ENCODE data around the gene MIPEP.

DNA sequence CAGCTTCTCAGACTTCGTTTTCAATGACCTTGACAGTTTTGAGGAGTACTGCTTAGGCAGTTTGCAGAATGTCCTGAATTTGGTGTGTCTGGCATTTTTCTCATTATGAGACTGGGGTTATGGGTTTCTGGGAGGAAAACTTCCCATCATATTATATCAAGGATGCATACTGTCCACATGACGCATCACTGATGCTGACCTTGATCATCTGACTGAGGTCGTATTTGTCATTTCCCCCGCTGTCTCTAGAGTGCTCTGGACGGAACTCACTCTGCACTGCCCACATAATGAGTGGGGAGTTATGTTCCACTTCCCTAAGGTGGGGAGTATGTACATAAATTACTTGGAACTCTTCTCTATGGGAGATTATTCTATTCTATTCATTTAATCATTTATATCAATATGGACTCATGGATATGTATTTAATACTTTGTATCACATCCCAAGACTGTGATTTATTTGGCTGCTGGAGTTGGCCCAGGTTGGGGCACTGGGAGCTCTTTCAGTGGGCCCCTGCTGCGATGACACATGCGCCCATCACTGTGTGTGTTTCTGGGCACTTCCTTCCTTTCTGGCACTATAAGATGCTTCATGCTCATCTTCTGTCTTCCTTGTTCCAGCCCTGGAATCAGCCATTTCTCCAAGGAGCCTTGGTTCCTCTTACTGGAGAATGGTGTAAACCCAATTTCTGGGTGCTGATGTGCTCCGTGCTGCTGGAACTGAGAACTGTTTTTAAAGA, 138.6 kb downstream of the MIPEP start:
- TF ChIP-seq, protein P1, sequence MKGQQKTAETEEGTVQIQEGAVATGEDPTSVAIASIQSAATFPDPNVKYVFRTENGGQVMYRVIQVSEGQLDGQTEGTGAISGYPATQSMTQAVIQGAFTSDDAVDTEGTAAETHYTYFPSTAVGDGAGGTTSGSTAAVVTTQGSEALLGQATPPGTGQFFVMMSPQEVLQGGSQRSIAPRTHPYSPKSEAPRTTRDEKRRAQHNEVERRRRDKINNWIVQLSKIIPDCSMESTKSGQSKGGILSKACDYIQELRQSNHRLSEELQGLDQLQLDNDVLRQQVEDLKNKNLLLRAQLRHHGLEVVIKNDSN (IDR thresholded peaks at IDR 0.05): no peak
- TF ChIP-seq EP300 (IDR thresholded peaks at IDR 0.05; ENCODE audit: borderline replicate concordance): no peak
- TF ChIP-seq TCF12 (IDR thresholded peaks at IDR 0.05; ENCODE audit: low read depth): no peak
- TF ChIP-seq, protein P2, sequence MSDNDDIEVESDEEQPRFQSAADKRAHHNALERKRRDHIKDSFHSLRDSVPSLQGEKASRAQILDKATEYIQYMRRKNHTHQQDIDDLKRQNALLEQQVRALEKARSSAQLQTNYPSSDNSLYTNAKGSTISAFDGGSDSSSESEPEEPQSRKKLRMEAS (IDR thresholded peaks at IDR 0.05): no peak
- TF ChIP-seq, protein P3, sequence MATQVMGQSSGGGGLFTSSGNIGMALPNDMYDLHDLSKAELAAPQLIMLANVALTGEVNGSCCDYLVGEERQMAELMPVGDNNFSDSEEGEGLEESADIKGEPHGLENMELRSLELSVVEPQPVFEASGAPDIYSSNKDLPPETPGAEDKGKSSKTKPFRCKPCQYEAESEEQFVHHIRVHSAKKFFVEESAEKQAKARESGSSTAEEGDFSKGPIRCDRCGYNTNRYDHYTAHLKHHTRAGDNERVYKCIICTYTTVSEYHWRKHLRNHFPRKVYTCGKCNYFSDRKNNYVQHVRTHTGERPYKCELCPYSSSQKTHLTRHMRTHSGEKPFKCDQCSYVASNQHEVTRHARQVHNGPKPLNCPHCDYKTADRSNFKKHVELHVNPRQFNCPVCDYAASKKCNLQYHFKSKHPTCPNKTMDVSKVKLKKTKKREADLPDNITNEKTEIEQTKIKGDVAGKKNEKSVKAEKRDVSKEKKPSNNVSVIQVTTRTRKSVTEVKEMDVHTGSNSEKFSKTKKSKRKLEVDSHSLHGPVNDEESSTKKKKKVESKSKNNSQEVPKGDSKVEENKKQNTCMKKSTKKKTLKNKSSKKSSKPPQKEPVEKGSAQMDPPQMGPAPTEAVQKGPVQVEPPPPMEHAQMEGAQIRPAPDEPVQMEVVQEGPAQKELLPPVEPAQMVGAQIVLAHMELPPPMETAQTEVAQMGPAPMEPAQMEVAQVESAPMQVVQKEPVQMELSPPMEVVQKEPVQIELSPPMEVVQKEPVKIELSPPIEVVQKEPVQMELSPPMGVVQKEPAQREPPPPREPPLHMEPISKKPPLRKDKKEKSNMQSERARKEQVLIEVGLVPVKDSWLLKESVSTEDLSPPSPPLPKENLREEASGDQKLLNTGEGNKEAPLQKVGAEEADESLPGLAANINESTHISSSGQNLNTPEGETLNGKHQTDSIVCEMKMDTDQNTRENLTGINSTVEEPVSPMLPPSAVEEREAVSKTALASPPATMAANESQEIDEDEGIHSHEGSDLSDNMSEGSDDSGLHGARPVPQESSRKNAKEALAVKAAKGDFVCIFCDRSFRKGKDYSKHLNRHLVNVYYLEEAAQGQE (IDR thresholded peaks at IDR 0.05; ENCODE audit: low read depth): no peak
- TF ChIP-seq YY1 (IDR thresholded peaks at IDR 0.05; ENCODE audit: low read depth): no peak
- TF ChIP-seq RAD21 (IDR thresholded peaks at IDR 0.05; ENCODE audit: low read depth): no peak
- no peak for TF ChIP-seq CREB1 (IDR thresholded peaks at IDR 0.05; ENCODE audit: low read depth)
- no peak for TF ChIP-seq FOXM1 (IDR thresholded peaks at IDR 0.05; ENCODE audit: borderline replicate concordance, low read depth)
